Lower leg skin (tissue), 4 donors: ENCODE results near the gene SCN3B. TPM values are rescaled to one million over a fixed set of nuclear protein-coding genes. Genes with fewer than 3 reads are reported as not detected.

Source experiments
- DNase-seq, 2 donors: peaks; one replicate each; pipeline ENCODE4 v3.0.0-alpha.2; 2019; ENCODE audit warnings: low spot score in 2 of 2
- H3K4me3 ChIP-seq: fragments of 200-600 bp; sonication (generic); 2 replicates; pipeline ENCODE4 v1.5.1; 2017; ENCODE audit warnings: mild to moderate bottlenecking, low read depth; ENCODE audit not compliant: poor library complexity, severe bottlenecking
- POLR2A ChIP-seq, 2 donors: fragments of 450-650 bp; IDR thresholded peaks; one replicate each; pipeline ENCODE4 v1.6.1; 2016 to 2017; ENCODE audit warnings: antibody characterized with exemption in 2 of 2, mild to moderate bottlenecking in 1 of 2, moderate library complexity in 1 of 2
- WGBS, 2 donors: methylation state at CpG; one replicate each; pipeline ENCODE4 v1.1.5; 2018; 5-methylcytosine and 5-hydroxymethylcytosine counted together
- intact Hi-C: fragments of 100-400 bp; cut with DNase I; formaldehyde crosslinking; loops from one replicate; pipeline ENCODE4 v1.15.0; 2023; ENCODE audit warnings: low total_unique reads
- total RNA-seq, 4 donors: library from RNA; depleted of rRNA; stranded (reverse); fragments of >200 nt; gene quantifications; one replicate each; pipeline ENCODE4 v1.1.0, GENCODE V29; 2016
- TF ChIP-seq, protein P1 (sequence below), 3 donors: fragments of 450-650 bp; IDR thresholded peaks; one replicate each; pipeline ENCODE4 v1.5.1; 2016; ENCODE audit warnings: antibody characterized with exemption in 3 of 3, mild to moderate bottlenecking in 3 of 3, moderate library complexity in 2 of 3

Gene SCN3B
- total RNA-seq, 4 donors from 2014 or later = 0.51 to 5.1 (median 0.92) TPM

GRCh38 chr11:123603666-123604065, 50.8 kb downstream of the SCN3B start:
- H3K4me3 ChIP-seq = no peak overlapping the region
- intact Hi-C loops = no loop called here
- WGBS, 2 donors = 78 to 87% methylated on average over 4 of the region's 4 CpGs
- no peak for DNase-seq
- TF ChIP-seq POLR2A (IDR thresholded peaks at IDR 0.05) = no peak
- TF ChIP-seq, protein P1, sequence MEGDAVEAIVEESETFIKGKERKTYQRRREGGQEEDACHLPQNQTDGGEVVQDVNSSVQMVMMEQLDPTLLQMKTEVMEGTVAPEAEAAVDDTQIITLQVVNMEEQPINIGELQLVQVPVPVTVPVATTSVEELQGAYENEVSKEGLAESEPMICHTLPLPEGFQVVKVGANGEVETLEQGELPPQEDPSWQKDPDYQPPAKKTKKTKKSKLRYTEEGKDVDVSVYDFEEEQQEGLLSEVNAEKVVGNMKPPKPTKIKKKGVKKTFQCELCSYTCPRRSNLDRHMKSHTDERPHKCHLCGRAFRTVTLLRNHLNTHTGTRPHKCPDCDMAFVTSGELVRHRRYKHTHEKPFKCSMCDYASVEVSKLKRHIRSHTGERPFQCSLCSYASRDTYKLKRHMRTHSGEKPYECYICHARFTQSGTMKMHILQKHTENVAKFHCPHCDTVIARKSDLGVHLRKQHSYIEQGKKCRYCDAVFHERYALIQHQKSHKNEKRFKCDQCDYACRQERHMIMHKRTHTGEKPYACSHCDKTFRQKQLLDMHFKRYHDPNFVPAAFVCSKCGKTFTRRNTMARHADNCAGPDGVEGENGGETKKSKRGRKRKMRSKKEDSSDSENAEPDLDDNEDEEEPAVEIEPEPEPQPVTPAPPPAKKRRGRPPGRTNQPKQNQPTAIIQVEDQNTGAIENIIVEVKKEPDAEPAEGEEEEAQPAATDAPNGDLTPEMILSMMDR (IDR thresholded peaks at IDR 0.05) = no peak

- intact Hi-C loops = no loop called here
- no peak overlapping the region for H3K4me3 ChIP-seq
- DNase-seq = no peak
- TF ChIP-seq POLR2A (IDR thresholded peaks at IDR 0.05) = no peak
- TF ChIP-seq, protein P1 (IDR thresholded peaks at IDR 0.05) = no peak
- 77 to 84% methylated on average over 4 of the region's 4 CpGs for WGBS, 2 donors
These were observed 52.7 kb downstream of the SCN3B start for GRCh38 chr11:123601743-123602142.

- TF ChIP-seq, protein P1 (IDR thresholded peaks at IDR 0.05) = no peak
- TF ChIP-seq POLR2A (IDR thresholded peaks at IDR 0.05) = no peak
- no peak for DNase-seq
- no peak overlapping the region for H3K4me3 ChIP-seq
- intact Hi-C loops = no loop called here
- WGBS, 2 donors = 66 to 74% methylated on average over 4 of the region's 4 CpGs
These were observed 53.3 kb downstream of the SCN3B start for GRCh38 chr11:123601136-123601535.

GRCh38 chr11:123597859-123598258, 56.6 kb downstream of the SCN3B start:
- 95 to 100% methylated on average over 2 of the region's 2 CpGs for WGBS, 2 donors
- intact Hi-C loops = no loop called here
- H3K4me3 ChIP-seq = no peak overlapping the region
- no peak for TF ChIP-seq POLR2A (IDR thresholded peaks at IDR 0.05)
- TF ChIP-seq, protein P1 (IDR thresholded peaks at IDR 0.05) = no peak
- DNase-seq = no peak

DNA sequence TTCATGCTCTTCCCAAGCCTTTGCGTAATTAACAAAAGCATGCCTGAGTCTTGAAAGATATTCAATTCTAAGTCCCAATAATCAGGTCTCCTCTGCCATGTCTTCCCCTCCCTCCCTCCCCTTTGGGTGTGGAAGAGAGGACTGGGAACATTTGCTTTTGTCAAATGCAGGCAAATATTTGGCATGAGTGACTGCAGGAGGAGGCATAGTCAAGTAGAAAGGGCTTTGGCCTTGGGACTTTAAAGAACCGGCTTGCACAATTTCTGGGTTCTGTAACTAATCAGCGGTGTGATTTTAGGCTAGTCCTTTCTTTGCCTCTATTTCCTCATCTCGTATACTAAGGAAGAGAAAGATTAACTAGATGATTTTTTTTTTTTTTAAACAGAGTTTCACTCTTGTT, 59.5 kb downstream of the SCN3B start:
- intact Hi-C loops = no loop called here

More for the DNA sequence above, 59.5 kb downstream of the SCN3B start:
- TF ChIP-seq POLR2A (IDR thresholded peaks at IDR 0.05) = no peak
- TF ChIP-seq, protein P1 (IDR thresholded peaks at IDR 0.05) = no peak
- 86 to 88% methylated on average over 4 of the region's 4 CpGs for WGBS, 2 donors
- no peak for DNase-seq
- no peak overlapping the region for H3K4me3 ChIP-seq
